ENCODE measurements around the gene ADARB2.

DNA sequence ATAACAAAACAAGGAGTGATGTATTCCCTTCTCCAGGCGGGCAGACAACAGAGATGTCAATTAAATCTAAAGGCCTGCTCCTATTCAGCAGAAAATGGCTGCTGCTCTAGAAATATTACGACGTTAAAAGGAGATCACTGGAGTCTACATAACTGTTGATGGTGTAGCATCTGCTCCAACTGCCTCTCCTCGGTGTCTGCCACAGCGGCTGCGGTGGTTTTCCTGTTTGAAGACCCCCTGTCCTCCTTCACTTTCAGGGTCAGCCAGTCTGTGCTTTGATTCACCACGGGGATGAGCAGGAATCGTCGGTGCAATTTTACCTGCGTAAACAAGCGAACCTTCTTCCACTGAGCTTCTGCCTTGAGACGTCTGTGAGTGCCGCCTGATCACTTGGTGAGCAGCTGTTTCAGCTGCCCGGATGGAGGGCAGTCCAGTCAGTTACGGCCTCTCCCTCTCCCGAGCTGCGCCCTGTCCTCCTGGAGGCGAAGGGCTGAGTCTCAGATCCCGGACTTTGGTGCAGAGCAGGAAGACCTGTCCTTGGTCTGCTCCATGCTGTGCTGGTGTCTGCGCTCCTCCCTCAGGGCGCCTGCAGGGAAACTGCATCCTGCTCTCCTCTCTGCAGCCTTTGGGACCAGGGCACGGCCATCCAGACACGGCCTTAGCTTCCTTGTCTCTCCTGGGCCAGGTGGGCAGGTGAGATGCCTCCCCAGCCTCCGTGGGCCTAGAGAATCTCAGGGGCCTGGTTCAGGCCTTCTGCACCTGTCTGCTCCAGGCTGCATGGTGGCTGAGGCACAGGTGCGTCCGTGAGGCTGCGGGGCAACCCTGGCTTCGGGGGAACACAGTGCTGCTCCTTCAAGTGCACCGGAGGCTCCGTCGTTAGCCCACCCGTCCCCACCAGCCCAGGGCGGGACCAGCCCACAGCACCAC is 326.6 kb downstream of the ADARB2 start:
- TF ChIP-seq RFX5 (IDR thresholded peaks at IDR 0.05; ENCODE audit: low read length), result no peak
- no peak for TF ChIP-seq SIN3A (IDR thresholded peaks at IDR 0.05; ENCODE audit: borderline replicate concordance, low read depth, low read length)
- TF ChIP-seq CTCF (IDR thresholded peaks at IDR 0.05), result no peak
